Fibroblast of villous mesenchyme (primary cell): ENCODE results near the gene RAD51B. TPM values are rescaled to one million over a fixed set of nuclear protein-coding genes. Genes with fewer than 3 reads are reported as not detected.

Experiments used
- DNase-seq: peaks from one replicate; pipeline ENCODE4 v3.0.0-alpha.2; 2010; ENCODE audit warnings: low read depth
- H3K4me3 ChIP-seq: 2 replicates; pipeline ENCODE4 v1.5.1; 2011; ENCODE audit warnings: low read depth, mild to moderate bottlenecking, low read length
- CTCF ChIP-seq: IDR thresholded peaks from 2 replicates; pipeline ENCODE4 v1.5.1; 2012; ENCODE audit warnings: low read depth, mild to moderate bottlenecking, low read length; ENCODE audit not compliant: insufficient read depth
- total RNA-seq: library from RNA; depleted of rRNA; stranded (reverse); fragments of >200 nt; gene quantifications from 2 replicates; pipeline ENCODE4 v1.2.3, GENCODE V29; 2012

RAD51B gene
- total RNA-seq, 1 donor: 22.0 TPM

DNA sequence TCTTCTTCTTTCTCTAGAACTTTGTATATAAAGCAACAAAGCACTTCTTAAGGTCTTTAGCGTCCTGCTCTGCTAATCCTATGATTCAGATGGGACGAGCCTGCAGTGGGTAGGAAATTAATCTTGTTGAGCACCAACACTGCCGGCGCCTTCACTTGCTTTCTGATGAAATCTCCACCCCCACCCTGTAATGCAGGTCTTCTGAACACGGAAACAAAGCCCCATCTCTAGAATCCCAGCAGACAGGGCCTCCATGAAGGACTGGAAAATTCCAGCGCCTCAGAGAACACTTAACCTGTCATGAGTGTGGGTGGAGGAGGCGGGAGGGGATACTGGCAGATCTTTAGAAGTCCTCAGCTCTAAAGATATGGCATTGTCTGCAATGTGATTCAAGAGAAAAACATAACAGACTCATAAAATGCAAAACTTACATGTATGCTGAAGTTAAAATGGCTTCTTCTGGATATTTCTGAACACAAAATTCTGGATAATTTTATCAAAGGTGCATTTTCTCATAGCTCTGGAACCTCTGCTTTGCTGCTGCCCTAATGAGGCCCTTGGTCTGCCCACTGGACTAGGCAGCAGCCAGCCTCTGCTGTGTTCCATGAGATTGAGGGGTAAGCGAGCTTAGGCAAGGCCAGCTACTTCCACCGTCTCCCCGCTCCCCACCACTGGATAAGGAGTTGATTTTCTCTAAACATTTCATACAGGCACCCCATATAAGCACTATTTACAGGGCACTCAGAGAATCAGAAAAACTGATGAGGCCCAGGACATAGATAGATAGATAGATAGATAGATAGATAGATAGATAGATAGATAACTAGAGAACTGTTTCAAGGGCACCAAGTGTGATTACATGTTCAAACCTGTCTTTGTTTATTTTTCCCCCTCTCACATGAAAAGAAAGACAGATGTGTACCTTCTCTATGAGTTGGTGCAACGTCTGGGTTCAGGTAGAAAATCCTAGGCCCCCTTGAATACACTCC lies 930.2 kb downstream of the RAD51B start:
- peak; percentile 96 for DNase-seq
- no peak overlapping the region for H3K4me3 ChIP-seq

DNA sequence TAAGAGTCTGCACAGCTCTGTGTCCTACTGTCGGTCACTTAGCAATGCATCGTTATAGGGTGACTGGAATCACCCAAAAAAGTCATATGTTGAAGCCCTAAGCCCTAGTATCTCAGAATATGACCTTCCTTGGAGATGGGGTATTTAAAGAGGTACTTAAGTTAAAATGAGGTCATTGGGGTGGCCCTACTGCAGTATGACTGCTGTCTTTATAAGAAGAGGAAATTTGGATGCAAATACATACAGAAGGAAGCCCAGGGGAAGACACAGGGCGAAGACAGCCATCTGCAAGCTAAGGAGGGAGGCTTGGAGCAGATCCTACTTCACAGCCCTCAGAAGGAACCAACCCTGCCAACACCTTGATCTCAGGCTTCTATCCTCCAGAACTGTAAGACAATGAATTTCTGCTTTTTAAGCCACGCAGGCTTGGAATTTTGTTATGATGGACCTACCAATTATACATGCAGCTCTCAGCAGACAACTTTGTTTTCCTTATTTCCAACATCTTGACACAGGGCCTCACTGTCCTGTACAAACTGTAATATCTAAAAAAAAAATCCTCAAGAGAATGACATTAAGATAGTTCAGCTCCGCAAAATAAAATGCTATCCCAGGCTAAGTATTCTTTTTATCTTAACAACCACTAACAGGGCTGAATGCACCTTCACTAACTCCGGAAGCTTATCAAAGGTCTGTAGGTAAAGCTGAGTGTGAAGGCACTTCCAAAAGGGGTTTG lies 932.9 kb downstream of the RAD51B start:
- no peak overlapping the region for H3K4me3 ChIP-seq
- TF ChIP-seq CTCF: no peak
- DNase-seq: no peak

More for the DNA sequence above, 930.2 kb downstream of the RAD51B start:
- no peak for TF ChIP-seq CTCF

DNA sequence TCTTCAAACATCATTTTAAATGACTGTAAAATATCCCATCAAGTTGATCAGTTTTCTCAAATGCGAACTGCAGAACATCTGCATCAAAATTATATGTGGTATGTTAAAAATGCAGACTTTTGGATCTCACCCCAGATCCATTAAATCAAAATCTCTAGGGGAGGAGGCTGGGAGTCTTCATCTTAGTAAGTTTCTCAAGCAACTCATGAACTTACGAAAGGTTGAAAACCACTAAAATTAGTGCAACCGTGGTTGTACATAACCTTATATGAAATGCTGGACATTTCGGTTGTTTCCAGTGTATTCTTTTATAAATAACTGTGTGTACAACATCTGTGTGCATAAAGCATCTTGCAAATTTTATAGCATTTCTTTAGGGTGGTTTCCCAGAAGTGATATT lies 934.1 kb downstream of the RAD51B start:
- DNase-seq: peak; percentile 87
- no peak for TF ChIP-seq CTCF
- H3K4me3 ChIP-seq: no peak overlapping the region

DNA sequence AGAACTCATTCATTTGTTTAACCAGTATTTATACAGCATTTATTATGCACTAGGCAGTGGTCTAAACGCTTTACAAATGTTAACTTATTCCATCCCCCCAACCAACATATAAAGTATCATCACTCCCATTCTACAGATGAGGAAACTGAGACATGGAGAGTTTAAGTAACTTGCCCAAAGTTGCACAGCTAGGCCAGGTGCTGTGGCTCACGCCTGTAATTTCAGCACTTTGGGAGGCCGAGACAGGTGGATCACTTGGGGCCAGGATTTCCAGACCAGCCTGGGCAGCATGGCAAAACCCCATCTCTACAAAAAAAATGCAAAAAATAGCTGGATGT lies 935.4 kb downstream of the RAD51B start:
- H3K4me3 ChIP-seq: no peak overlapping the region
- no peak for DNase-seq
- no peak for TF ChIP-seq CTCF

DNA sequence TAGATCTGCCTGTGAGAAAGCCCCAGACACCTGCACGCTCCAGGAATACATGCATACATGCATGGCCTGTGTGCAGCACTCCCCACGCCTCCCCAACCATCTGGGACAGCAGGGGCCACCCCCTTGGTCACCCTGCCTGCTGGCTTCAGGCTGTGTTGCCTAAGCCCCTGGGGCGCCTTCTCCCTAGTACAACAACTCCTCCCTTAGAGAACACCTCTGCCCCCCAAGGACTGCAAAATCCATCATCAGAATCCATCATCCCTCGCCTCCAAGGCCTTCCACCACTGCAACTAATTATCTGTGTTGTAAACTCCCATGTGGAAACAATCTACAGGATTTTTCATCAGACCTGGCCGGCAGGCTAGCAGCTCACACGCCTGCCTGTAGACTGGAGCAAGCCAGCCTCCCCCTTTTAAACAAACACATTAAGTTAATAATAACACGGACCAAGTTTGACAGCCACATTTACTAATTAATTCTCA lies 936.5 kb downstream of the RAD51B start:
- no peak for TF ChIP-seq CTCF
- H3K4me3 ChIP-seq: no peak overlapping the region
- DNase-seq: peak; percentile 53

- no peak overlapping the region for H3K4me3 ChIP-seq
- TF ChIP-seq CTCF: no peak
- no peak for DNase-seq
These were observed 937.2 kb downstream of the RAD51B start for GRCh38 chr14:68756734-68757133.
